ENCODE results near the gene SLC5A5.
A peak's percentile ranks its signal among the peaks of the same experiment; 100 is the strongest.

The SLC5A5 gene

DNA sequence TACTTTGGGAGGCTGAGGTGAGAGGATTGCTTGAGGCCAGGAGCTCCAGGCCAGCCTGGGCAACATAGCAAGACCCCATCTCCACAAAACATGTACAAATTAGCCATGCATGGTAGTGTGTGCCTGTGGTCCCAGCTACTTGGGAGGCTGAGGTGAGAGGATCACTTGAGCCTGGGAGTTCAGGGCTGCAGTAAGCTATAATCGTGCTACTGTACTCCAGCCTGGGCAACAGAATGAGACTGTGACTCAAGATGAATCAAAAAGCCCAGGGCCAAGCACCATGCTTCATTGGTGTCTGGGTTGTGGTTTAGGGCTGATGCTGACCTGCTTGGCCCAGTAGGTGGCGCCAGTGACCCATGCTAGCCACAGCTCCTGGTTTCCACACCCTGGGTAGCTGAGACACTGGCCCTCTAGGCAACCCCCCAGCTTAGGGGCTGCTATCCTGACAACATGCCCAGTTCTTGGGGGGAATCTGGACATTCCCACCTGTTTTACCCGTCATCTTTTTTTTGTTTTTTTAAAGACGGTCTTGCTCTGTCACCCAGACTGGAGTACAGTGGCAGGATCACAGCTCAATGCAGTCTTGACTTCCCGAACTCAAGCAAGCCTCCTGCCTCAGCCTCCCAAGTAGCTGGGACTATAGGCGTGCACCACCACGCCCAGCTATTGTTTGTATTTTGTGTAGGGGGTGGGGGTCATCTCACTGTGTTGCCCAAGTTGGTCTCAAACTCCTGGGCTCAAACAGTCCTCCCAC lies 66.5 kb downstream of the SLC5A5 start:
- peak overlapping the region; percentile 30 for H3K27ac ChIP-seq
- peak; percentile 89 for DNase-seq (ENCODE audit: low spot score)
- ChIA-PET CTCF (interaction anchor here (0.5 to 3.3 kb wide), 12 partner anchors 17 to 634 kb away, joined by 3 to 71 read pairs (median 4); partner anchors contain the start of gene SLC5A5), POLR2A (ENCODE audit: low non-redundant PET) (interaction anchor here (0.5 kb wide), 1 partner anchor 20 kb away, joined by 9 read pairs; no protein-coding TSS in a partner anchor)
- TF ChIP-seq, protein P1, sequence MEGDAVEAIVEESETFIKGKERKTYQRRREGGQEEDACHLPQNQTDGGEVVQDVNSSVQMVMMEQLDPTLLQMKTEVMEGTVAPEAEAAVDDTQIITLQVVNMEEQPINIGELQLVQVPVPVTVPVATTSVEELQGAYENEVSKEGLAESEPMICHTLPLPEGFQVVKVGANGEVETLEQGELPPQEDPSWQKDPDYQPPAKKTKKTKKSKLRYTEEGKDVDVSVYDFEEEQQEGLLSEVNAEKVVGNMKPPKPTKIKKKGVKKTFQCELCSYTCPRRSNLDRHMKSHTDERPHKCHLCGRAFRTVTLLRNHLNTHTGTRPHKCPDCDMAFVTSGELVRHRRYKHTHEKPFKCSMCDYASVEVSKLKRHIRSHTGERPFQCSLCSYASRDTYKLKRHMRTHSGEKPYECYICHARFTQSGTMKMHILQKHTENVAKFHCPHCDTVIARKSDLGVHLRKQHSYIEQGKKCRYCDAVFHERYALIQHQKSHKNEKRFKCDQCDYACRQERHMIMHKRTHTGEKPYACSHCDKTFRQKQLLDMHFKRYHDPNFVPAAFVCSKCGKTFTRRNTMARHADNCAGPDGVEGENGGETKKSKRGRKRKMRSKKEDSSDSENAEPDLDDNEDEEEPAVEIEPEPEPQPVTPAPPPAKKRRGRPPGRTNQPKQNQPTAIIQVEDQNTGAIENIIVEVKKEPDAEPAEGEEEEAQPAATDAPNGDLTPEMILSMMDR (conservative IDR thresholded peaks at IDR 0.05; ENCODE audit: low read depth): peak; percentile 96

DNA sequence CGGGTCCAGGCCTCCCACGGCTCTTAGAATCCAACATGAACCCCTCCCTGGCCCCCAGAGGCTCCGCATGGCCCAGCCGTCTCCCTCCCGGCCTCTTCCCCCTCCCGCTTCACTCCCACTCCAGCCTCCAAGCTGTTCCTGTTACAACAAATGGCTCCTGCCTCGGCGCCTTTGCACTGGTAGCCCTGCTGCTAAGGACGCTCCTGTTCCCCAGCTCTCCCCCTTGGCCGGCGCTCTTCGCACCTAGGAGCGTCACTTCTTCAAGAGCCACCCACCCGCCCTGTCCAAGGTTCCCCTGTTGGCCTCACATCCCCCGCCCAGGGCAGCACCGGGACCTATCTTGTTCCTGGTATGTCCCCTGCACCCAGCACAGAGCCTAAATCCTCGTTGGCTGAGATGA lies 70.4 kb downstream of the SLC5A5 start:
- TF ChIP-seq, protein P1 (conservative IDR thresholded peaks at IDR 0.05; ENCODE audit: low read depth): no peak
- H3K27ac ChIP-seq: peak overlapping the region; percentile 74
- ChIA-PET POLR2A (ENCODE audit: low non-redundant PET) (interaction anchor here (0.5 kb wide), 1 partner anchor 648 kb away, joined by 3 read pairs; no protein-coding TSS in a partner anchor), CTCF (no interaction called here)
- no peak for DNase-seq (ENCODE audit: low spot score)

GRCh38 chr19:17942582-17943273 lies 71.0 kb downstream of the SLC5A5 start:
- TF ChIP-seq, protein P1 (conservative IDR thresholded peaks at IDR 0.05; ENCODE audit: low read depth): no peak
- H3K27ac ChIP-seq: peak overlapping the region; percentile 74
- CTCF ChIA-PET: interaction anchor here (0.5 kb wide), 1 partner anchor 11 kb away, joined by 3 read pairs; no protein-coding TSS in a partner anchor
- POLR2A ChIA-PET (ENCODE audit: low non-redundant PET): no interaction called here
- no peak for DNase-seq (ENCODE audit: low spot score)

GRCh38 chr19:17943274-17944221 lies 71.8 kb downstream of the SLC5A5 start:
- ChIA-PET CTCF (interaction anchor here (2.3 kb wide), 1 partner anchor 53 kb away, joined by 14 read pairs; no protein-coding TSS in a partner anchor), POLR2A (ENCODE audit: low non-redundant PET) (no interaction called here)
- peak overlapping the region; percentile 74 for H3K27ac ChIP-seq
- TF ChIP-seq, protein P1 (conservative IDR thresholded peaks at IDR 0.05; ENCODE audit: low read depth): no peak
- no peak for DNase-seq (ENCODE audit: low spot score)

GRCh38 chr19:17944301-17944700 lies 72.6 kb downstream of the SLC5A5 start:
- POLR2A ChIA-PET (ENCODE audit: low non-redundant PET): no interaction called here
- TF ChIP-seq, protein P1 (conservative IDR thresholded peaks at IDR 0.05; ENCODE audit: low read depth): no peak
- peak; percentile 86 for DNase-seq (ENCODE audit: low spot score)
- CTCF ChIA-PET: interaction anchor here (0.6 to 2.3 kb wide), 2 partner anchors 52 to 392 kb away, joined by 3 to 14 read pairs; no protein-coding TSS in a partner anchor
- H3K27ac ChIP-seq: peak overlapping the region; percentile 74
